Skeletal muscle cell (primary cell): ENCODE results near the gene THAP5.

ENCODE experiments used
- DNase-seq: peaks from one replicate; pipeline ENCODE4 v3.0.0-alpha.2; 2010; ENCODE audit warnings: low read depth
- H3K4me3 ChIP-seq: 2 replicates; pipeline ENCODE4 v1.5.1; 2011; ENCODE audit warnings: low read depth, mild to moderate bottlenecking, control low read depth, low read length, moderate library complexity

THAP5 gene

GRCh38 chr7:108569381-108570145, at the start of gene THAP5, which contains the start of gene DNAJB9:
Gene THAP5, minus strand, starts transcription at chr7:108569706. Its CDS starts 137 bp downstream, at chr7:108569569.
Gene DNAJB9, plus strand, starts transcription at chr7:108569874. Its CDS starts 1,853 bp downstream, at chr7:108571727.
- peak; percentile 99 for DNase-seq

GRCh38 chr7:108618056-108618455, 48.5 kb upstream of the THAP5 start:
- DNase-seq, result no peak
- no peak overlapping the region for H3K4me3 ChIP-seq

More at GRCh38 chr7:108569381-108570145, at the start of gene THAP5, which contains the start of gene DNAJB9:
- H3K4me3 ChIP-seq, result peak within 1 kb of the TSS; percentile 93

- no peak for DNase-seq
- H3K4me3 ChIP-seq, result no peak overlapping the region
Observed at GRCh38 chr7:108614896-108615295, 45.4 kb upstream of the THAP5 start.

- H3K4me3 ChIP-seq, result no peak overlapping the region
- no peak for DNase-seq
Observed at GRCh38 chr7:108613949-108614381, 44.5 kb upstream of the THAP5 start.

- no peak for DNase-seq
- no peak overlapping the region for H3K4me3 ChIP-seq
Observed at GRCh38 chr7:108613147-108613948, 43.8 kb upstream of the THAP5 start.

GRCh38 chr7:108611268-108611667, 41.8 kb upstream of the THAP5 start:
- H3K4me3 ChIP-seq, result no peak overlapping the region
- DNase-seq, result no peak

- DNase-seq, result no peak
Observed at GRCh38 chr7:108609643-108610042, 40.1 kb upstream of the THAP5 start.

GRCh38 chr7:108605559-108606201, 36.2 kb upstream of the THAP5 start:
- H3K4me3 ChIP-seq, result no peak overlapping the region
- no peak for DNase-seq

More at GRCh38 chr7:108609643-108610042, 40.1 kb upstream of the THAP5 start:
- no peak overlapping the region for H3K4me3 ChIP-seq

- no peak for DNase-seq
- no peak overlapping the region for H3K4me3 ChIP-seq
Observed at GRCh38 chr7:108604307-108605077, 35.0 kb upstream of the THAP5 start.

- no peak overlapping the region for H3K4me3 ChIP-seq
- DNase-seq, result no peak
Observed at GRCh38 chr7:108603656-108604306, 34.3 kb upstream of the THAP5 start.

- no peak overlapping the region for H3K4me3 ChIP-seq
- DNase-seq, result no peak
Observed at GRCh38 chr7:108600399-108600798, 30.9 kb upstream of the THAP5 start.

GRCh38 chr7:108598914-108599580, 29.5 kb upstream of the THAP5 start:
- H3K4me3 ChIP-seq, result no peak overlapping the region
- DNase-seq, result no peak

- DNase-seq, result no peak
- no peak overlapping the region for H3K4me3 ChIP-seq
Observed at GRCh38 chr7:108598153-108598552, 28.6 kb upstream of the THAP5 start.

- no peak for DNase-seq
- no peak overlapping the region for H3K4me3 ChIP-seq
Observed at GRCh38 chr7:108596560-108596959, 27.1 kb upstream of the THAP5 start.

- H3K4me3 ChIP-seq, result no peak overlapping the region
- DNase-seq, result no peak
Observed at GRCh38 chr7:108592646-108593201, 23.2 kb upstream of the THAP5 start.

GRCh38 chr7:108590606-108591005, 21.1 kb upstream of the THAP5 start:
- no peak overlapping the region for H3K4me3 ChIP-seq

GRCh38 chr7:108589874-108590273, 20.4 kb upstream of the THAP5 start:
- H3K4me3 ChIP-seq, result no peak overlapping the region

More at GRCh38 chr7:108590606-108591005, 21.1 kb upstream of the THAP5 start:
- DNase-seq, result no peak

GRCh38 chr7:108589199-108589598, 19.7 kb upstream of the THAP5 start:
- no peak overlapping the region for H3K4me3 ChIP-seq

More at GRCh38 chr7:108589874-108590273, 20.4 kb upstream of the THAP5 start:
- DNase-seq, result no peak

More at GRCh38 chr7:108589199-108589598, 19.7 kb upstream of the THAP5 start:
- no peak for DNase-seq
